ENCODE results near the gene GPBP1L1. TPM values are rescaled to one million over a fixed set of nuclear protein-coding genes. Genes with fewer than 3 reads are reported as not detected.
"Not testable (repeated sequence)": the region's sequence is repeated elsewhere in the genome, so short reads cannot be mapped to it uniquely, and the experiment has no call there.

GPBP1L1 gene
- total RNA-seq, 1 experiment from 2014 or later, result 110 TPM

- no peak for DNase-seq (ENCODE audit: low read depth)
Observed at GRCh38 chr1:45635211-45635610, 51.1 kb downstream of the GPBP1L1 start.

- DNase-seq (ENCODE audit: low read depth), result no peak
Observed at GRCh38 chr1:45630429-45630828, 55.9 kb downstream of the GPBP1L1 start.

GRCh38 chr1:45629035-45629434, 57.3 kb downstream of the GPBP1L1 start:
- no peak for DNase-seq (ENCODE audit: low read depth)

DNA sequence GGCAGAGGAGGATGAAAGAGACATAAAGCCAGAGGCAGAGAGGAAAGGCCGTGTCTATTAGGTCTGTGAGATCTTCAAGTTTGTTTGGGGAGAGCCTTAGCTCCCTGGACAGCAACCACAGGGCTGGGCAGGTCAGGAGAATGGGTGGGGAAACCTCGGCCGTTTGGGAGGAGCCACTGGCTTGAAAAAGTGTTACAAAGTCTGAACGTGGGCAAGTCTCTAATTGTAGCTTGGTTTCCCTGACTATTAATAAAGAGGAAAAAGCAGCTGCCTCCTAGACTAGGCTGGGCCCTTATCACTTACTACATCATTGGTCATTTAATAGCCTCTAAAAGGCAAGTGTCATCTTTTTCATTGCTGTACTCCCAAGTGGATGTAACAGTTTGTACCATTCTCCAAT, 62.4 kb downstream of the GPBP1L1 start, which contains the start of gene CCDC17:
CCDC17 (minus strand) TSS at position 83 of the 400 bp plus-strand sequence. CDS start 145 bp downstream, outside the sequence.
- DNase-seq (ENCODE audit: low read depth), result no peak

GRCh38 chr1:45622524-45623394, 63.6 kb downstream of the GPBP1L1 start:
- DNase-seq (ENCODE audit: low read depth), result no peak

- no peak for DNase-seq (ENCODE audit: low read depth)
Observed at GRCh38 chr1:45621895-45622523, 64.3 kb downstream of the GPBP1L1 start.

DNA sequence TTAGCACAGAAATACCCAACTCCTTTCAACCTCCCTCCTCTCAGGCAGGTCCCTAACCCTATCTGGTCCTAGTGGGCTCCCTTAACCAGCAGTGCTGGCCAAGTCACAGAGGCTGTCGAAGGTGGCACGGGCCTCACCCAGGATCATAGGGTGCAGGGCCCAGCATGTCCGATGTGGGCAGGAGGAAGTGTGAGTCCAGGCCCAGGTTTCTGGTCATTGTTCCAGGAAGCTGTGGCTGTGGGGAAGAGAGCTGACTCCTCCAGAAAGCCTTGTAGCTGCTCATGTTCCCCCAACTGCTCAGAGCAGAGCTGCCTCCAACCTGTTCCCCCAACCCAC, 64.9 kb downstream of the GPBP1L1 start:
- DNase-seq (ENCODE audit: low read depth), result no peak

DNA sequence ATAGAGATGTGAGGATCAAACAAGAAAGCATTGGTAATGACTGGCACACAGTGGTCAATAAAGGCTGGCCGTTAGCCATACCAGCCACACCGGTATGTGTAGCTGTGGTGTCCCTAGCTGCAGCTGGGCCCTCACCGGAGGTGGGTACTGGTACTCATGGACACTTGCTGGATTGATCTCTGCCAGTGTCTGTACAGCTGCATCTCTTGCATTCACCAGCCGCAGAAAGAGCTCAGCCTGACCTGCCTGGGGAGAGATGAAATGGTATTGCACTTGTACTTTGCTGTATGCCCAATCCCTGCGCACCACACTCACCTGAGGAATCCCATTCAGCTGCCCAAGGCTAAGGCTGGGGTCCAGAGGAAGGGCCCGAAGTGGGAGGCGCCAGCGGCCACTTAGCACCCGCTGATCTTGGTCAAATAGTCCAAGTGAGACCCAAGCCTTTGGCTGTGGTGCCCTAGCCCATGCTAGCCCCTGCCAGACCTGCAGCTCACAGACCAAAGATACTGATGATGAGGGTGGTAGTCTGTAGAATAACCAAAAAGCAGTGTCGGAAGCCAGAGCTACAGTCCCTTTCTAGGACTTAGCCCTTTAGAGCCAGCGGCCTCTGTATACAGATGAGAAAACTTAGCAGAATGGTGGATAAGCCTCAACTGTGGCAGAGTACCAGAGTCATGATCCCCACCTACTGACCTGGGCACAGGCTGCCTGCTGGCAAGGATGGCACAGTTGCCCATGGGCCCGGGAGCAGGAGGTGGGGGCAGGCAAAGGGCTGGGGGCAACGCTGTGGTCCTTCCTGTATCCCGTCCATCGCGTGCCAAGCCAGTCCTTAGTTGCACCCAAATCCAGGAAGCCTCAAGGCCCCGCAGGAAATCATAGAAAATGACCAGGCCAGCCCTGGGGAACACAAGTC, 65.5 kb downstream of the GPBP1L1 start:
- DNase-seq (ENCODE audit: low read depth), result no peak

DNA sequence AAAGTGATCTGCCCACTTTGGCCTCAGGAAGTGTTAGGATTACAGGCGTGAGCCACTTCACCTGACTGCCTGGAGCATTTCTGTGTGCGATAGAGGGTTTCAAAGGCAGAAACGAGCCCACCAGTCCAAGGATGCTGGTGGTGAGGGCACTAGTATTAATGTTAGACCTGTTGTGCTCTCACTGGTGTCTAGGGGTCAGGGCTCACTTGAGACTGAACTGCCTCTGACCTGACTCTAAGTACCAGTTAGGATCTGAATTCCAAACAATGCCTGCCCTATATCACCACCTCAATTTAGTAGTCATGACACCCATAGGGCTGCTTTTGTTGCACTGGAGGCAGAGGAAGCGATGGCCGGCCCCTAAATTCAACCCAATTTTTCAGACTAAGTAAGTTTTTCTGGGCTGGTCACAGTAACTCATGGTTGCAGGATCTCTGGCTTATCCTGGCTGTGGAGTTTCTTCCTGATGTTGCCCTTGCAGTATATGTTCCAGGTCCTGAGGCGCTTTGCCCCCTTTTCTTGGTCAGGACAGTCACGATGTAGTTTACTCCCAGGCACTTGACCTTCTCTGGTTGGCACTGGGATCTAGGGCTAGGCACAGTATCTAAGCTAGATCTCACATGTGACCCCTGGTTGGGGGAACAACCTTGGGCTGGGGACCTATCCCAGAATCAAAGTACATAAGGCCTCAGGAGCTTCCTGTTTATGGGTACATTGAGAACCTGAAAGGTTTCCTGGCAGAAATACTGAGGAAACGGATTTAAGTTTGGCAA, 67.0 kb downstream of the GPBP1L1 start:
- DNase-seq (ENCODE audit: low read depth), result no peak

- DNase-seq (ENCODE audit: low read depth), result peak; percentile 39
Observed at GRCh38 chr1:45617618-45618017, 68.7 kb downstream of the GPBP1L1 start.

- no peak for DNase-seq (ENCODE audit: low read depth)
Observed at GRCh38 chr1:45615885-45616284, 70.4 kb downstream of the GPBP1L1 start.

- no peak for DNase-seq (ENCODE audit: low read depth)
Observed at GRCh38 chr1:45612941-45613579, 73.3 kb downstream of the GPBP1L1 start.

- no peak for DNase-seq (ENCODE audit: low read depth)
Observed at GRCh38 chr1:45610589-45611226, 75.6 kb downstream of the GPBP1L1 start.

DNA sequence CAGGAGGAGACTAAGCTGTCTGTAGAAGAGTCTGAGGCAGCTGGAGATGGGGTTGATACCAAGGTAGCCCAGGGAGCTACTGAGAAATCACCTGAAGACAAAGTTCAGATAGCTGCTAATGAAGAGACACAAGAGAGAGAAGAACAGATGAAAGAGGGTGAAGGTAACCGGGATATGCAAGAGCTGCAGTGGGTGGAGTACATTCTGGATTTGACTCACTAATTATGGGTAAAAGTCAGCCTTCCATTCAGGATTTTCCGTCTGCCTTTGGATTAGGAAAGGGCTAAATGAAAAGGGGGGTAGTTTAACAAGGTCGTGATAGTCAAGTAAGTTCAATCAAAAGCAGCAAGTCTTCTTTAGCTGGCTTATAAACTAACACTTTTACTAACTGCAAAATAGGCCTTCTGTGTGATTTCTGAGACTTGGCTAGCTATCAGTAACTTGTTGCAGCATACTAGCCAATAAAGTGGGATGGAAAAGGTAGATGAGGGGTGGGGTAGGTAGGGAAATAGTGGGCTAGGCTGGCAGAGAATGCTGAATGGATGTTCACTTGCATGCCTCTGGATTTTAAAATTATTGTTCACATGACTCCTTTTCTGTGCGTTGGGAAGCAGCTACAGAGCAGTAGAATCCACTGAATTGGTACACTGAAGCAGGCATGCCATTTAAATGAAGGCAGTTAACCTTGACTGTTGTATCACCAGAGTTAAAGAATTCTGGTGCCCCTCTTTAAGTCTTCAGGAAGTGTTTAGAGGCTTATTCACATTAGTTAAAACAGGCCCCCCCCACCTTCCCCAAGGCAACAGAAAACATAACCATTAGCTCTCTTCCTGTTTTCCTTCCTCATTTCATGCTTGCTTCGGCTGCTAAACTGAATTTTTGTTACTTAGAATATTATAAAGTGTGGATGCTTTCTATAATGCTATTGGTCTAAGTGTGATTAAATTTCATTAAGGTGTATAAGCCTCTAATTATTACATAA, 77.9 kb downstream of the GPBP1L1 start:
- no peak for DNase-seq (ENCODE audit: low read depth)

- no peak for DNase-seq (ENCODE audit: low read depth)
Observed at GRCh38 chr1:45607404-45608074, 78.8 kb downstream of the GPBP1L1 start.

GRCh38 chr1:45604239-45604638, 82.1 kb downstream of the GPBP1L1 start:
- no peak for DNase-seq (ENCODE audit: low read depth)

GRCh38 chr1:45596765-45597164, 89.6 kb downstream of the GPBP1L1 start:
- DNase-seq (ENCODE audit: low read depth), result not testable (repeated sequence)

GRCh38 chr1:45594412-45594811, 91.9 kb downstream of the GPBP1L1 start:
- DNase-seq (ENCODE audit: low read depth), result no peak
